Middle frontal gyrus (tissue), 1 donor: ENCODE results near the gene RIPOR2.

ENCODE experiments used
- DNase-seq: peaks from one replicate; pipeline ENCODE4 v3.0.0-alpha.2; 2015; ENCODE audit warnings: low spot score; ENCODE audit errors: extremely low spot score

Gene RIPOR2

DNA sequence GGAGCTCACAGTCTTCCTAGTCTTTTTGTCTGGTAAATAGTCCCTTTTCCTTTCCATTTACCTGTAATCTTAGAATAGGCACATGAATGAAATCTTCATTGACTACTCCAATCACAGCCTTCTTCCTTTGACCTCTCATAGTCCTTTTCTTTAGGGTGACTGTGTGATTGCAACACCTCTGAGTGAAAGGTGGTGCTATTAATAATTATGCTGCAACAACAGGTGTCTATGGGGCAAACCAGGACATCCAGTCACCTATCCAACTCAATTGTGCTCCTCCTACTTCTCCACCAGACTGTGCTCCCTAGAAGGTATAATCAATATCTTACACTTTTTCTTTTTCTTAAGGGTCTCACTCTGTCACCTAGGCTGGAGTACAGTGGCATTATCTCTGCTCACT lies 29.4 kb downstream of the RIPOR2 start:
- no peak for DNase-seq

DNA sequence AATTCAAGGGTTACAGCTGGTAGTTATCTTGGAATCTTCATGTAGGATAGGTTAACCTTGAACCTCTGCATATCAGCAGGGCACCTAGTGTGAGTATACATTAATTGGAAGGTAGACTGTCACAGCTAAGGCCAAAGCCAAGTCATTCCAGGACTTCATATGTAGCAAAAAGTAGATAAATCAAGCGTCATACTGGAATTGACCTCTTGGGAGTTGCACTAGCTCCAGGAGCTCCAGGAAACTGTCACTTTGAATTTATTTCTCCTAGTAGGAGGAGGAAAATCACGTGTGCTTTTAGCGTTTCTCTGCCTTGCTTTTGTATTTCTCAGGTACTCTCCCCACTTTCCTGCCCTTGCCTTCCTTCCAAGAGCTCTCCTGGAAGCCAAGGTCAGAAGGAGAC lies 30.3 kb downstream of the RIPOR2 start:
- no peak for DNase-seq

DNA sequence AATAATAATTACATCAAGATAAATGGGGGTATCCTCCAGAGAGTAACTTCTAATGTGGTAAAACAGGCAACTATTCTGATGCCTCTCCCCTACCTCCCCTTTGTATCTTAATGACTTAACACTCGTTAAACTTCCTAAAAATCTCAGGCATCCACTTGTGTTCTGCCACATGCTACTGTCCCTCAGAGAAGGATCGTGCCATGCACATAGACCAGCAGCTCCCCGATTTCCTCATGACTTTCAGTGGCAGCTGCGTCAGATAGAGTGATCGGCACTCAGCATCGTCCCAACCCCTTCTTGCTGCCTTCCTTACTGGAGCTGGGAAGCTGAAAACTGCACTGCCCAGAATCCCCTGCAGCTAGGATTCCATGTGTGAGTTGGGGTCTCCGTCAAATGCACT lies 32.1 kb downstream of the RIPOR2 start:
- no peak for DNase-seq

DNA sequence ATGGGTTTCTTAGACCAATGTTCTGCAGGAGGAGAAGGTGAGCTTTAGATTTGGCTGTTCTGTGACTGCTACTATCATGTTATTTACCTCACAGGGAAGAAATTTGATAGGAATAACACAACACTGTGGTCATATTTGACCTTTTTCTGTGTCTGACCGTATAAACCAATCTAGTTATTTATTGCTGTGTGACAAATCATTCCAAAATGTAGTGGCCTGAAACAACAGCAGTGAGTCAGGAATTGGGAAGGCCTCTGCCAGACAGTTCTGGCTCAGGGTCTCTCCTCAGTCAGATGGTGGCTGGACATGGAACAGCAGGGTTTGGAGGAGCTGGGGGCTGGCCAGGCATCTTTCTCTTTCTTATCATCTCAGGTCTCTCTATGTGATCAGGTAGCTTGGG lies 33.0 kb downstream of the RIPOR2 start:
- no peak for DNase-seq

DNA sequence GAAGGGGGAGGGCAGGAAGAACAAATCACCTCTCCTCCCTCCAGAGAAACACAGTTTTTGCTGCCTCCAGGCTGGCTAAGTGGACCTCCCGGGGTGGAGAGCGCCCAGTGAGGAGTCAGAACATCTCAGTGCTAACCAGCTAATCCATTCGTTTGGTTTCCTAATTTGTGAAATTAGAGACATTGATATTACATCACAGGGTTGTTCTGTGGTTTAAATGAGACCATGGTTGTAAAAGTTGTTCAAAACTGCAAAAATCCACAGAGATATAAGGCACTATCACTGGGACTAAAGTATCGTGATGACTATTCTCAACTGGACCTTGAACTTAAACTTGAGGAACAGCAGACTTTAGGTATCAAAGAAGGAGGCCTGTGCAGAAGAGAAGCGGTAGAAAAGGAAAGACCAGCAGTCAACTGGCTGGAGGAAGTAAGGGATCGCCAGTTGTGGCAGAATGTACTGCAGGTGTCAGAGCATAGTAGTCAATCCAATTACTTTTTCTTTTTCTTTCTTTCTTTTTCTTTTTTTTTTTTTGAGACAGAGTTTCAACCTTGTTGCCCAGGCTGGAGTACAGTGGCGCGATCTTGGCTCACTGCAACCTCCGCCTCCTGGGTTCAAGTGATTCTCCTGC lies 33.9 kb downstream of the RIPOR2 start:
- DNase-seq: no peak

DNA sequence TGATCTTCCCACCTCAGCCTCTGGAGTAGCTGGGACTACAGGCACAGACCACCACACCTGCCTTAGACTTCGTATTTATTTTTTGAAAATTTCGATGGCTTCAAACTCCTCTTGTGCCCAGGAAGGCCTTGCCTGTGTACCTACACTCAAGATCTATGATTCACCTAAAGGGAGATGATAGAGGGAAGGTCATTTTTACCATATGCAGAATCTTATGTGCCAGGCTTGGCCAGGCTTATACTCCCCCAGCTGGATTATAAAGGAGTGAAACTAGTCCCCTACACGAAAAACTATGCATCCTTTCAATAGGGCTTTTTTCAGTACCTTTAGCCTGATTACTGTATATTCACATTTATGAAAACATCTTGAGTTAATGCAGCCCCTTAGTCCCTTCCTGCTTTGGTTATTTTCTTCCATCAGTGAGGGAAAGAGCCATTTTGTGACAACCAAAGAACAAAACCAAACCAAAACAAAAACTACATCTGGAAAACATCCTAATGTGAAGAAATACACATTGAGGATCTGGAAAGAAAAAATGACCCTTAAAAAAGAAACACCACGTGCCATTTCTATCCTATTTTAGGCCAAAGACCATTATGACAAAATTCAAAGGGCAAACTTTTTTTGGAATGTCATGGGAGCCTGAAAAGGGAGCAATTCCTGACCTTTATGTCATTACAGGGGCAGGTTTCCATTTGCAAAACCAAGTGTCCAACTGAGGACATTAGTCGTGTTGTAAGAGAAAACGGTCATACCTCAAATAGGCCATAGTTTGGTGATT lies 34.7 kb downstream of the RIPOR2 start:
- DNase-seq: no peak

DNA sequence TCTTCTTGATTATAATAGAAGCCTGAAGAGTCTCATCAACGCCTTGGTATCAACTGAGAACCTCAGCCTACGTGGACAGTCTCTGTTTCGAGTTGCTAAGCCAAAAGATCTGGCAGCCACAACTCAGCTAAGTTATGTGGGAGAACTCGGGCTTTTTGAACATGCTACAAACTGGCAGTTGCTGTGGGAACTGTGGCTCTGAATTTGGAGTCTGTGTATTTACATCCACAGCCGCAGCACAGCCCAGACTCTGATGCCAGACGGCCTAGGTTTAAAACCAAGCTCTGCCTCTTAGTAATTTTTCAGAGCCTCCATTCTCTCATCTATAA lies 35.8 kb downstream of the RIPOR2 start:
- no peak for DNase-seq

DNA sequence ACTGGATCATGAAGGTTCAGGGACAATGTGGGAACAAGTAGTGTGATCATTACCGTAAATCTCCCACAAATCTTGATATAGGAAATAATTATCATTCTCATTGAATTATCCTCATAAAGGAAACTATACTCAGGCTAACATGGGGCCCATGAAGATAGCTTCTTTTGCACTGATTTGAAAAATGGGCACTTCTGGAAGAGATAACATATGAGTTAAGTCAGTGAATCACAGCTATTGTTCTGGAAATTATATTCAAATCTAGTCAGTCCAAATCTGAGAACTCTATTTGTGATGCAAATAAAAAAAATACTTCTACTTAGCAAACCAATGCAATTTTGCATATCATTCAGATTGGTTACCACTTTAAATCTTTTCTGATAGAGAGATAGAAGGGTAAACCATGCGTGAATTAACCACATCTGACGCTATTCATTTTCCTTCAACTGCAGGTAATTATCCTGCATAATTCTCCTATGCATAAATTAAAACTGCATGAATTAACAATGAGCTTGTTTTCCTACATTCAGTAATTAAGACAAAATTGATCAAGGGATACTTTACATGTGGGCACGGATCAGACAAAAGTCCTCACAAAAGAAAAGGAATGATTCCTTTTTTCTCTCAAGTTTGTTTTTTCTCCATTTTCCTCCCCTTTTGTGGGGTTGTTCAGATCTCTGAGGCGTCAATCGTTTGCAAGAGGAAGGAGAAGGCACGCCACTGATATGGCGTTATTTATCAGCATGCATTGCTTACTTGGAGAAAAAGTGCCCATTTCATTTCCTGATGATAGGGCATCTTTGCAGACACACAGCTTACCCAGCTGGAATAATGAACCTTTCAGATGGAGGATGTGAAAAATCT lies 36.4 kb downstream of the RIPOR2 start:
- no peak for DNase-seq

DNA sequence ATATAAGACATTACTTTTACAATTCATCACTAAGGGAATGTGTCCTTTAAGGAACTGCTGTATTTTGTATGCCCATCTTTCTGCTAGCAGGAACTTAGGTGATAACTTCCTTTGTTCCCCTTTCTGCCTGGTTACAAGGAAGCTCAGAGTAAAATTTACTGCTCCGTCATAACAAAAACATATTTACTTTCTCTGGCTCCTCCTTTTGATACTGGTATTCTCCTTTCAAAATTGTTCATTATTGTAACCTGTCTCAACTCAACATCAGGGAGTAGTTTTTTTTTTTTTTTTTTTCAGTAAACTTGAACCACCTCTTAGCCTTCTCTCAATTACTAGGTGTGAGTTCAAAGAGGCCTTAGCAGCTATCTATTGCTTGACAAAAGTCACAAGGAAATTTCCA lies 37.1 kb downstream of the RIPOR2 start:
- no peak for DNase-seq

DNA sequence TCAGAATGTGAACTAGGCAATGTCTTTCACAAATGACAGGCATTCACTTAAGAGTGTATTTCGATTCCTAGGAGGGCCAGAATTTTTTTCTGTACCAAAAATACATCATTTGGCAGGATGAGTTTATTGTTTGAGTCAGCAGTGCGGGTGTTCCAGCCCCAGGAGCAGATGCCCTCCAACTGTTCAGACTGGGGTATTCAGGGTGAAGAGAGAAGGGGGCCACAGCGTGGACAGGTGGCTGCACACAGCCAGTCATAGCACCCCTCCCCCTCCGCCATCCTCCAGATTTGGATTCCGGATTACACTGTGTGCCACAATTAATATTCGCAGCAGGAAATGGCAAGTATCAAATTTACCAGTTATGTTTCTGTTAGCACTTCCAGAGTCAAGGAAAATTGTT lies 38.6 kb downstream of the RIPOR2 start:
- no peak for DNase-seq

DNA sequence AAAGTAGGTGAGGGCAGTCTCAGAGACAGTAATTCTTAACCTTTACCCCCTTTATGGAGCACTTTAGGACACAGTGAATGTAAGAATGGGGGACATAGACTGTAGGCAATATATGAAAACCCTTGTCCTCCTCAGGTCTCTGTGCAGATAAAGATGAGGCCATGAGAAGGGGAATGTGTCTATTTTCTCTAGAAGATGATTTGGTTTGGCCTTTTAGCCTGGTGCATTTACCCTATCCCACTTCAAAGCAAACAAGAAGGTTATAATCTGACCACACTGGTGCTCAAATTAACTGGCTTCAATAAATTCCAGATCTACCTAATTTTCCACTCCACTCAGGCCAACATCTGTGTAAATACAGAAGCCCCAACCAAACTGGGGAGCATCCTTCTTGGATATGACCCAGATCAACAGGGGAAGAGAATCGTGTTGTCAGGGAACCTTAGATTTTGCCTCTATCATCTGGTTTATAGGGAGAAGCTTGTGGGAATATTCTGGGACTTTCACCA lies 42.4 kb downstream of the RIPOR2 start:
- DNase-seq: no peak

DNA sequence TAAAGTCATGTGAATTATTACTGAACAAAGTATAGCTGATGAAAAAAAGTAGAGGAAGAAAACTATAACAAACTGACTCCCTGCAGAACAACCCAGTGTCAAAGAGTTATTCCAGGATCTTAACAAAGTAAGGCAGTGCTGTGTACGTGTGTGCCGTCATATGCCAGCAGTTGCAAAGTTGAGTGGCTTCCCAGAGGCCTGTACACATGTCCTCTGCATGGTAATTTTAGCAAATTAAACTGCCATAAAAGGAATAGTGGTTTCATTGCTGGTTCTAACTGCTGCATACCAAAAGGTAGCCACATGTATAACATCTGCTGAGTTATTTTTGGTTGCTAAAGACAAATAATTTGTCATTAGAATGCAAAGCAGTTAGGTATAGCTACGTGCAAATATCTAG lies 44.8 kb downstream of the RIPOR2 start:
- no peak for DNase-seq

DNA sequence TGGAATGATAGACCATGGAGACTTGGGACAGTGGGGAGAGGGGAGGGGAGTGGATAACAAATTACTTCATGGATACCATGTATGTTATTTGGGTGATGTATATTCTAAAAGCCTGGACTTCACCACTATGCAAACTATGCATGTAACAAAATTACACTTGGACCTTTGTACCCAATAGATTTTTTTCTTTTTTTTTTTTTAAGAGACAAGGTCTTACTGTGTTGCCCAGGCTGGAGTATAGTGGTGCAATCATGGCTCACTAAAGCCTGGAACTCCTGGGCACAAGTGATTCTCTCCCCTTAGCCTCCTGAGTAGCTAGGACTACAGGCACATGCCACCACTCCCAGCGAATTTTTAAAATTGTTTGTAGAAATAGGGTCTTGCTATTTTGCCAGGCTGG lies 45.3 kb downstream of the RIPOR2 start:
- DNase-seq: no peak

DNA sequence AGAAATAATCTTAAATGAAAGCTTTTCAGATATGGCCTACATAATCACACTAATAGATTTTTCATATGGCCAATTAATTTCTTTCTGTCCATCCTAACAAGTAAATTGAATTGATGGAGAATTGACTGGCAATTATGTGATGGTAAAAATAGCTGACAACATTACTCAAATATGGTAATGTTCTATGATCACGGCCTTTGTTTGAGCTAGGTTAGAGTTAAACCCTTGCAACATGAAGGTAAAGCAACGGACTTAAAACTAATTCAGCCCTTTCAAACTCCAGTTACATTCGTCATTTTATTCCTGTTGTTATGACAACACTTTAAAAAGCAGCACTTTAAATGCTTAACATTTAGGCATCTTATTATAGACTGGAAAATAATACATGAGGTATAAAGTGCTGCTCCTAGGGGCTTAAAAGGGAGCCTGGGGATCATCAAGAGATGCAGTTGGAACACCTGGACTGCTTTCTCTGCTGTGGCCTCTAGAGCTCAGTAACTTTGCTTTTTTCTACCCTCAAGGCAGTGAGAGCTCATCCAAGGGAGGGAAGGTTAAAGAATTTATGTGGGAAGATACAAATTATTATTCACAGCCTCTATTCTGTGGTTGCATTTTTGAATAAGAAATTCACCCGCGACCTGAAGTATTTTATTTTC lies 46.9 kb downstream of the RIPOR2 start:
- DNase-seq: no peak

DNA sequence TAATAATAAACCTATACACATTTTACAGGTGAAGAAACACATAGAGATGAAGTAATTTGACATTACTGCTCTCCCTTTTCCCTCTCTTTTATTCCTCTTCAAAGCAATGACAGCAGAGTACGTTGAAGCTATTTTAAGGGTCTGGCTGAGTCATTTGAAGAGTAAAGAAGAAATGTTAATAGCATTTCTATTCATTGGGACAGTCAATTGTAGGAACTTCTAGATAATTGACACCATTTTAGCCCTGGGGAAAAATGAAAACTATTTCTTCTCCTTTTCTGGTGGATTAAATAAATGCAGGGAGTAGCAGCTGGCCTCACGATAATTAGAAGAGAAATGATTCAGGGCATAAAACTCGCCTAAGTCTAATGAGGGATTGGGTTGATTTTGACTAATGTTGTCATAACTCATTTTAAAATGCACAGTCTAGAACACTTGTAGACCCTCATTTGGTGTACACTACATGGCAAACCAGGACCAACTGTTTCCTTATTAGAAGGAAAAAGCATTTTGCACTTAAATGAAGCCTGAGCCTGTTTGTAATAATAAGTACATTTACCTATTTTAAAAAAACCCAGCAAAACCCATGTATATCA lies 48.1 kb downstream of the RIPOR2 start:
- DNase-seq: no peak

DNA sequence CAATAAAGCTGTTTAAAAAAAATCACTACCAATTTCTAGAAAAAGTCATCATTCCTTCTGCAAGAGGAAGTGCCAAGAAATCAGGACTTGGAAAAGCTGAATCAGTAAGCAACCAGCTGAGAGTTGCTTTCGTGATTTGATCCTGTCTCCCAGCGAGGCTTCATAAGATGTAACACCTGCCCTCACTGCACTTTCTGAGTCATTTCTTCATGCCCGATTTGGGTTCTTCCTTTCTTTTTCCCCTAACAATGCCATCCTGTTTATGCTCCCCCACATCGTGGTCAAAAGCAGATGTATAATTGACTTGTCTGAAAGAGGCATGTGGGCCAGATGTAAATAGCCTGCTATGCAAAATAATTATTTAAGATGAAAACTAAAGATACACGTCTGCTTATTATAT lies 52.1 kb downstream of the RIPOR2 start:
- DNase-seq: no peak

DNA sequence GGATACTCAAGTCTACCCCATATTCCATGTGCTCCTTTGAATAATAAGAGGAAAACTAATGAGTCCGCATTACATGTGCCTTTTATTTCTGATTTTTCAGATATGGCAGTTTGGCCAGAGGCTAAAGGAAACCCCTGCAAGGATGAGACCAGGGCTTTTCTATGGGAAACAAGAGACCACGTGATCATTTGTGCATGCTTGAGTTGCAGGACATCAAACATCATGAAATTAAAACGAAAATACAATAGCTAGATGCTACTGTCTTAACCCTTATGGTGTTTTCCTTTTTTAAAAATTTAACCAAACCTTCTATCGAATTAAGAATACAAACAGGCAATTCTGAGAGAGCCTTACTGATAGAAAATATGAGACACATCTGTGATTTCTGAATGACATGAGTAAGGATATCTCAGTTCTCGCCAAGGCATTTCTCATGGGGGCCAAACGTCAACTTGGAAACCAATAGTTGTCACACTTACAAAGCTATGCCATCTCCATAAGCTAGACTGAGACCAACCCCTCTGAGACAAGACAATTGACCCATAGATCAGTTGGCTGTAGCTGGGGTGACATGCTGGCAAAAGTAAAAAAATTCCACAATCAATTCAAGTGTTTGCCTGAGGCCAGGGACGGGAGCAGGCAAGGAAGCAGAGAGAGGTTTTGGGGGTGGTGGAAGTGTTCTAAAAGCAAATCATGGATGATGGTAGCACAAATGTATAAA lies 52.8 kb downstream of the RIPOR2 start:
- no peak for DNase-seq

DNA sequence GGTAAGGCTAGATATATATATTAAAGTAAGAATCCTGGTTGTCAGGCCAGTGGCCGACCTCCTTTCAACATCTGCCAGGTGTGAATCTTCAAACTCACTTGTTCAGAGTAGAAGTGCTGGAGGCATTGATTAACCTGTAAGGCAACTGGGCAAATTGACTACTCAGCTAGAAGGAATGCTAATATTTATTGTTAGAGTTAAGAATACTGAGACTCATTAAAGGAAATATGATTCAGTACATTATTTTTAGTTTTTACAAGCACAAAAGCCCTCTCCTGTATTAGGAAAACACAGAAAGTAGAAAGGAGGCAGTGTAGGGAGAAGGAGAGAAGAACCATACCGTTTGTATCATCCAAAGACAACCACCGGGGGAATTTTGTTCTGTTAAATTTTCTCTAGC lies 53.5 kb downstream of the RIPOR2 start:
- no peak for DNase-seq

DNA sequence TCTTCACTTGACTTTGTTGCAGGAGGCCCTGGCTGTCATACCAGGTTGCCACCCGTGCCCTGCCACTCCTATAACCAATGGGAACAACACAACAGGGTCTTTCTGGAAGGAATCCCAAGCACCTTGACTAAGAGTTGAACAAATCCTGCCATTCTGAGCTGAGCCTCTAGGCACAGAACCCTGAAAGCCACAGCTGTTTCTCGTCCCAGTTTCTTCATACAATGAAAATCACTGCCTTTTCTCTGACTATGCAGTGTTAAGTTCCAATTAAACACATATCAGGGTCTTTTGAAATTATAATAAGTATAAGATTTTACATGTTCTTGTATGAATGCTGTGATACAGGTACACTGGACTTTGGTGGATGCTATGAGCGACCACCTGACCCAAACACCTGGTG lies 54.4 kb downstream of the RIPOR2 start:
- no peak for DNase-seq

DNA sequence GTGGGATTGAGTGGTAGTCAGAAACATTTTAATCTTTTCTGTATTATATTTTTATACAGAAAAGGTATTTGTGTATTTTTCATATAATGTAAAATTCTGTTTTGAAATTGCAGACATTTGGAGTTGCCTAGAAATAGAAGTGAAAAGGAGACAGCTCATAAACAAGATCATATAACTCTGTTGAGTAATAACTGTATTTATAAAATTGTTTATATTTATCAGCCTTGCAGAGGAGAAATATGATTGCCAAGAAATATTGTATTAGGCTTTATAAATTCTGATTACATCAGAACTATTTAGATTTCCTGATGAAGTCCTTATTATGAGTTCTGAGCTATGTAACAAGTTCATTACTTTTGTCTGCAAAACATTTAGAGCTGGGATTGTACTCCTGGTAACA lies 55.3 kb downstream of the RIPOR2 start:
- DNase-seq: no peak

DNA sequence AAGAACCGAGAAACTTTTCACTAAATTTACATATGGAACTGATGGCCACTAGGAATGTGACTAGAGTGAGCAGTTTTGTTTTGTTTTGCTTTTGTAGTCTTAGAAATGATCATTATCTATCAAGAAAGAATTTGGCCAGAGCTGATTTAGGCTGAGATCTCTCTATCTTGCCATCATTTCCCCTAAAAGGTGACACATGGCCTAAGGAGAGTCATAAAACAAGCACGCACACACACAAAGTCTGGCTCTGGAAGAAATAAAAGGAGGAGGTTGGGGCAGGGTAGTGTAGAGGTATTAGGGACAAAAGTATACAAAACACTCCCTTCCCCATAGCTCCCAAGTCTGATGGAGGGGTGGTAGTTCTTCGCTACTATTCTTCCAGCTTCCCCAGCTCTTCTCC lies 56.4 kb downstream of the RIPOR2 start:
- DNase-seq: no peak
